K562 (cell line): ENCODE results near the gene EPHA2. TPM values are rescaled to one million over a fixed set of nuclear protein-coding genes. Genes with fewer than 3 reads are reported as not detected.
A peak's percentile ranks its signal among the peaks of the same experiment; 100 is the strongest.

Experiments
- CC2D1A ChIP-seq: fragments of 450-650 bp; IDR thresholded peaks from 2 replicates; pipeline ENCODE4 v1.6.1; 2017; ENCODE audit warnings: mild to moderate bottlenecking
- COPS2 ChIP-seq: fragments of 450-650 bp; conservative IDR thresholded peaks from 2 replicates; pipeline ENCODE4 v1.6.1; 2016; ENCODE audit warnings: mild to moderate bottlenecking, moderate library complexity
- DMBX1 ChIP-seq: fragments of 250-450 bp; sonication (Bioruptor Pico); IDR thresholded peaks from 2 replicates; pipeline ENCODE4 v1.8.0; 2022; ENCODE audit warnings: inconsistent platforms, mild to moderate bottlenecking, moderate library complexity, borderline replicate concordance
- HBP1 ChIP-seq: fragments of 450-650 bp; formaldehyde crosslinking; IDR thresholded peaks from 2 replicates; pipeline ENCODE4 v1.4.0; 2022; ENCODE audit warnings: missing genetic modification characterization
- HMG20B ChIP-seq: fragments of 250-450 bp; sonication (Bioruptor Pico); IDR thresholded peaks from 2 replicates; pipeline ENCODE4 v1.5.0; 2021; ENCODE audit warnings: mild to moderate bottlenecking
- JUND ChIP-seq, 2 experiments: IDR thresholded peaks; 2 replicates in 1 of 2; 3 replicates in 1 of 2; pipeline ENCODE4 v1.6.1; 2011; ENCODE audit warnings: borderline replicate concordance in 2 of 2, low read depth in 2 of 2, low read length in 2 of 2, improper control_type of control experiment in 1 of 2, missing biosample characterization in 1 of 2, missing genetic modification characterization in 1 of 2, missing genetic modification reagents in 1 of 2
- KDM1A ChIP-seq, 2 experiments: fragments of 450-650 bp; IDR thresholded peaks; 2 replicates each; pipeline ENCODE4 v1.6.1; 2016; ENCODE audit warnings: mild to moderate bottlenecking in 2 of 2
- KLF6 ChIP-seq: fragments of 250-450 bp; sonication (Bioruptor Pico); IDR thresholded peaks from 2 replicates; pipeline ENCODE4 v1.4.0; 2020; ENCODE audit warnings: mild to moderate bottlenecking, moderate library complexity, borderline replicate concordance
- MEIS2 ChIP-seq: fragments of 450-650 bp; IDR thresholded peaks from 2 replicates; pipeline ENCODE4 v1.6.1; 2014; ENCODE audit warnings: mild to moderate bottlenecking; ENCODE audit not compliant: partially characterized antibody
- NBN ChIP-seq: fragments of 450-650 bp; IDR thresholded peaks from 2 replicates; pipeline ENCODE4 v1.6.1; 2016; ENCODE audit warnings: low read depth, mild to moderate bottlenecking
- PML ChIP-seq: IDR thresholded peaks from 2 replicates; pipeline ENCODE4 v1.6.1; 2012; ENCODE audit warnings: low read length, inconsistent platforms
- SMAD4 ChIP-seq: fragments of 250-450 bp; sonication (Bioruptor Pico); conservative IDR thresholded peaks from 2 replicates; pipeline ENCODE4 v1.8.0; 2021; ENCODE audit warnings: inconsistent platforms, mild to moderate bottlenecking, moderate library complexity
- ZBTB2 ChIP-seq: fragments of 450-650 bp; IDR thresholded peaks from 2 replicates; pipeline ENCODE4 v1.6.1; 2016; ENCODE audit warnings: antibody characterized with exemption
- ZNF592 ChIP-seq: fragments of 450-650 bp; IDR thresholded peaks from 2 replicates; pipeline ENCODE4 v1.6.1; 2017; ENCODE audit warnings: antibody characterized with exemption, mild to moderate bottlenecking
- ZNF830 ChIP-seq: fragments of 250-450 bp; sonication (Bioruptor Pico); IDR thresholded peaks from 2 replicates; pipeline ENCODE4 v1.5.0; 2021; ENCODE audit warnings: mild to moderate bottlenecking
- polyA plus RNA-seq, 8 experiments: library from polyadenylated mRNA; depleted of rRNA in 4 of 8; stranded (reverse) in 5 of 8; unstranded in 3 of 8; fragments of >200 nt; fragmentation: Nextera tagmentation in 2 of 8; fragmentation: Illumina TruSeq in 1 of 8; extraction: Ambion mirVana in 2 of 8; extraction: Trizol in 1 of 8; gene quantifications; 2 replicates each; pipeline versions ENCODE4 v1.2.1 to v1.2.3, GENCODE V29; 2011 to 2014; ENCODE audit warnings: inconsistent platforms in 1 of 8, missing spikeins in 1 of 8
- total RNA-seq, 7 experiments: library from RNA; depleted of rRNA in 6 of 7; stranded (reverse); fragments of >200 nt in 6 of 7; fragmentation: Illumina TruSeq in 2 of 7; extraction: Trizol in 2 of 7; gene quantifications; 2 replicates each; pipeline versions ENCODE4 v1.2.1 to v1.2.3, GENCODE V29; 2011 to 2021; ENCODE audit warnings: low replicate concordance in 1 of 7
- TF ChIP-seq, protein P1 (sequence below): fragments of 450-650 bp; IDR thresholded peaks from 2 replicates; pipeline ENCODE4 v1.7.0; 2016; ENCODE audit warnings: borderline replicate concordance
- TF ChIP-seq, protein P2 (sequence below), 3 experiments: fragments of 200-800 bp in 1 of 3; sonication (Bioruptor generic) in 1 of 3; sonication (generic) in 1 of 3; formaldehyde crosslinking in 1 of 3; IDR thresholded peaks; 2 replicates each; pipeline versions ENCODE4 v1.6.1 to v1.8.0; 2016 to 2022; ENCODE audit warnings: mild to moderate bottlenecking in 2 of 3, missing compliant biosample characterization in 2 of 3, missing genetic modification characterization in 2 of 3, missing genetic modification reagents in 1 of 3

Gene EPHA2
- total and polyA plus RNA-seq, 9 of the 15 experiments (the other 6 are each of a cell fraction or from before 2014, with no cell fraction given), result 0.04 to 0.40 (median 0.07) TPM; not detected in 4

DNA sequence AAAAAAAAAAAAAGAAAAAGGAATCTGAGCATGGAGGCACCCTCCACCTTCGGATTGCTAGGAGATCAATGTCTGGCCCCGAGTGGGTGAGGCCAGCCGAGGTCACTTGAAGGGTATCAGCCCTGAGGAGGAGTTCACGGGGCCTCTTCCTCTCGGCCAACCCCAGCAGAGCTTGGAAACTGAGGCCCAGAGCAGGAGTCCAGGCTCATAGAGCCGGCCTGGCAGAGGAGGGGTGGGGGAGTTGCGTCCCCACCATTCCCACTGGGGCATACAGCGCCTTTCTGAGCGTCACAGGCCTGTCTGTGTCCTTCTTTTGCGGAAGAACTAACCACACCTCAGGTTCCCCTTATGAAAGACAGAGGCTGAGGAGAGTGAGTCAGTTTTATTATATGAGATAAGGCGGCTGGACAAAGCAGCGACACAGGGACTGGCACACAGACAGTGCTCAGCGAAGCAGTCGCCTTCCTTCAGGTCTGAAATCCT, 17.1 kb upstream of the EPHA2 start (continued):
- TF ChIP-seq ZNF592 (peak; percentile 94), SMAD4 (CRISPR knock-in tag) (peak; percentile 90), COPS2 (no peak), KLF6 (CRISPR knock-in tag) (peak; percentile 76), NBN (peak; percentile 37; the same call in 1 of the 2 replicates), HMG20B (CRISPR knock-in tag) (no peak), HBP1 (CRISPR knock-in tag) (no peak), CC2D1A (no peak), JUND (IDR thresholded peaks at IDR 0.05; ENCODE audit: borderline replicate concordance, low read depth, low read length) (peak; percentile 93), JUND (tag; IDR thresholded peaks at IDR 0.05; ENCODE audit: borderline replicate concordance, low read depth, low read length) (peak; percentile 92; the same call in 2 of the 3 replicates), KDM1A (IDR thresholded peaks at IDR 0.05) (no peak), ZNF830 (CRISPR knock-in tag) (no peak), MEIS2 (no peak), DMBX1 (CRISPR knock-in tag) (peak; percentile 76), ZBTB2 (peak; percentile 49; the same call in 1 of the 2 replicates), PML (no peak)
- TF ChIP-seq, protein P1, sequence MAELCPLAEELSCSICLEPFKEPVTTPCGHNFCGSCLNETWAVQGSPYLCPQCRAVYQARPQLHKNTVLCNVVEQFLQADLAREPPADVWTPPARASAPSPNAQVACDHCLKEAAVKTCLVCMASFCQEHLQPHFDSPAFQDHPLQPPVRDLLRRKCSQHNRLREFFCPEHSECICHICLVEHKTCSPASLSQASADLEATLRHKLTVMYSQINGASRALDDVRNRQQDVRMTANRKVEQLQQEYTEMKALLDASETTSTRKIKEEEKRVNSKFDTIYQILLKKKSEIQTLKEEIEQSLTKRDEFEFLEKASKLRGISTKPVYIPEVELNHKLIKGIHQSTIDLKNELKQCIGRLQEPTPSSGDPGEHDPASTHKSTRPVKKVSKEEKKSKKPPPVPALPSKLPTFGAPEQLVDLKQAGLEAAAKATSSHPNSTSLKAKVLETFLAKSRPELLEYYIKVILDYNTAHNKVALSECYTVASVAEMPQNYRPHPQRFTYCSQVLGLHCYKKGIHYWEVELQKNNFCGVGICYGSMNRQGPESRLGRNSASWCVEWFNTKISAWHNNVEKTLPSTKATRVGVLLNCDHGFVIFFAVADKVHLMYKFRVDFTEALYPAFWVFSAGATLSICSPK, result no peak
- TF ChIP-seq, protein P2, sequence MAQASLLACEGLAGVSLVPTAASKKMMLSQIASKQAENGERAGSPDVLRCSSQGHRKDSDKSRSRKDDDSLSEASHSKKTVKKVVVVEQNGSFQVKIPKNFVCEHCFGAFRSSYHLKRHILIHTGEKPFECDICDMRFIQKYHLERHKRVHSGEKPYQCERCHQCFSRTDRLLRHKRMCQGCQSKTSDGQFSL (CRISPR knock-in tag; IDR thresholded peaks at IDR 0.05), result no peak
- TF ChIP-seq, protein P2 (tag; IDR thresholded peaks at IDR 0.05), result no peak; a peak in 1 of 4 replicates
